Activated T-cell treated with anti-CD3 and anti-CD28 coated beads for 4 hours (primary cell): ENCODE measurements around the gene CALHM3.
"Not testable (repeated sequence)": the region's sequence is repeated elsewhere in the genome, so short reads cannot be mapped to it uniquely, and the experiment has no call there.

Source experiments
- DNase-seq: peaks from one replicate; pipeline ENCODE4 v3.0.0-alpha.2; 2020

CALHM3 gene

GRCh38 chr10:103479135-103479534 lies at the start of gene CALHM3:
CALHM3 (minus strand) TSS chr10:103479240; CDS start chr10:103479032, 208 bp downstream.
- no peak for DNase-seq

GRCh38 chr10:103528549-103528948 lies 49.5 kb upstream of the CALHM3 start:
- DNase-seq, result no peak

- DNase-seq, result not testable (repeated sequence)
Observed at GRCh38 chr10:103527476-103527875, 48.4 kb upstream of the CALHM3 start.

- no peak for DNase-seq
Observed at GRCh38 chr10:103525901-103526300, 46.9 kb upstream of the CALHM3 start.

- DNase-seq, result no peak
Observed at GRCh38 chr10:103523683-103524082, 44.6 kb upstream of the CALHM3 start.

- not testable (repeated sequence) for DNase-seq
Observed at GRCh38 chr10:103522006-103522405, 43.0 kb upstream of the CALHM3 start.

GRCh38 chr10:103519798-103520197 lies 40.8 kb upstream of the CALHM3 start:
- DNase-seq, result no peak

GRCh38 chr10:103517234-103518085 lies 38.4 kb upstream of the CALHM3 start:
- DNase-seq, result no peak

- DNase-seq, result no peak
Observed at GRCh38 chr10:103514244-103514643, 35.2 kb upstream of the CALHM3 start.

- no peak for DNase-seq
Observed at GRCh38 chr10:103513380-103514060, 34.5 kb upstream of the CALHM3 start.

GRCh38 chr10:103512591-103513379 lies 33.7 kb upstream of the CALHM3 start:
- DNase-seq, result no peak

- no peak for DNase-seq
Observed at GRCh38 chr10:103512166-103512565, 33.1 kb upstream of the CALHM3 start.

- no peak for DNase-seq
Observed at GRCh38 chr10:103510791-103511752, 32.0 kb upstream of the CALHM3 start.

- no peak for DNase-seq
Observed at GRCh38 chr10:103510046-103510685, 31.1 kb upstream of the CALHM3 start.

- no peak for DNase-seq
Observed at GRCh38 chr10:103507235-103508191, 28.5 kb upstream of the CALHM3 start.

GRCh38 chr10:103506061-103506460 lies 27.0 kb upstream of the CALHM3 start:
- no peak for DNase-seq

GRCh38 chr10:103504181-103504783 lies 25.2 kb upstream of the CALHM3 start:
- DNase-seq, result no peak

GRCh38 chr10:103503777-103504176 lies 24.7 kb upstream of the CALHM3 start:
- DNase-seq, result not testable (repeated sequence)

- DNase-seq, result no peak
Observed at GRCh38 chr10:103502849-103503660, 24.0 kb upstream of the CALHM3 start.
